ENCODE results near the gene GPR31.
A peak's percentile ranks its signal among the peaks of the same experiment; 100 is the strongest.

Gene GPR31

GRCh38 chr6:167165858-167166471 lies 8.2 kb upstream of the GPR31 start:
- no peak for DNase-seq

GRCh38 chr6:167164261-167164660 lies 6.5 kb upstream of the GPR31 start:
- no peak for DNase-seq

GRCh38 chr6:167163476-167164011 lies 5.8 kb upstream of the GPR31 start:
- no peak for DNase-seq

- DNase-seq: no peak
Observed at GRCh38 chr6:167162591-167162990, 4.8 kb upstream of the GPR31 start.

- DNase-seq: no peak
Observed at GRCh38 chr6:167161851-167162467, 4.2 kb upstream of the GPR31 start.

- no peak for DNase-seq
Observed at GRCh38 chr6:167157414-167157813, 366 bp downstream of the GPR31 start.

GRCh38 chr6:167154895-167155294 lies 2.9 kb downstream of the GPR31 start:
- DNase-seq: no peak

GRCh38 chr6:167154291-167154690 lies 3.5 kb downstream of the GPR31 start:
- DNase-seq: no peak

GRCh38 chr6:167153521-167153959 lies 4.2 kb downstream of the GPR31 start:
- DNase-seq: no peak

GRCh38 chr6:167152862-167153261 lies 4.9 kb downstream of the GPR31 start:
- no peak for DNase-seq

GRCh38 chr6:167151648-167152047 lies 6.1 kb downstream of the GPR31 start:
- DNase-seq: no peak

- DNase-seq: no peak
Observed at GRCh38 chr6:167150941-167151549, 6.7 kb downstream of the GPR31 start.

GRCh38 chr6:167148997-167149396 lies 8.8 kb downstream of the GPR31 start:
- DNase-seq: no peak

GRCh38 chr6:167148021-167148420 lies 9.8 kb downstream of the GPR31 start:
- no peak for DNase-seq

GRCh38 chr6:167146977-167147376 lies 10.8 kb downstream of the GPR31 start:
- no peak for DNase-seq

- no peak for DNase-seq
Observed at GRCh38 chr6:167146135-167146534, 11.6 kb downstream of the GPR31 start.

- DNase-seq: no peak
Observed at GRCh38 chr6:167145461-167145860, 12.3 kb downstream of the GPR31 start.

GRCh38 chr6:167143041-167143440 lies 14.7 kb downstream of the GPR31 start:
- DNase-seq: no peak

GRCh38 chr6:167142433-167142761 lies 15.4 kb downstream of the GPR31 start:
- no peak for DNase-seq

- DNase-seq: peak; percentile 66
Observed at GRCh38 chr6:167141667-167142432, 15.9 kb downstream of the GPR31 start.

GRCh38 chr6:167140589-167141474 lies 16.9 kb downstream of the GPR31 start:
- no peak for DNase-seq

GRCh38 chr6:167139761-167140160 lies 18.0 kb downstream of the GPR31 start:
- DNase-seq: no peak

- DNase-seq: peak; percentile 38
Observed at GRCh38 chr6:167137881-167138280, 19.9 kb downstream of the GPR31 start.
